Activated CD4-positive, alpha-beta T cell treated with anti-CD3 and anti-CD28 coated beads, Interleukin-2, amount 10 ng/mL, durations not matched to agents 7 days and 5 days (primary cell): Measurements from ENCODE around the gene TNFSF9. TPM values are rescaled to one million over a fixed set of nuclear protein-coding genes. Genes with fewer than 3 reads are reported as not detected.
A peak's percentile ranks its signal among the peaks of the same experiment; 100 is the strongest.

Experiments used
- CTCF ChIA-PET: fragments of 350-600 bp; sonication (Branson Sonifier 250); formaldehyde crosslinking; loops from one replicate; lab custom pipeline; 2021; ENCODE audit warnings: antibody characterized with exemption; lab: Charles Lee
- POLR2A ChIA-PET: fragments of 350-600 bp; sonication (Branson Sonifier 250); formaldehyde crosslinking; loops from one replicate; lab custom pipeline; 2021; ENCODE audit warnings: antibody characterized with exemption; lab: Charles Lee
- DNase-seq: peaks from one replicate; pipeline ENCODE4 v3.0.0-alpha.2; 2020
- H3K27ac Mint-ChIP-seq: one replicate; pipeline ENCODE4 v1.8.0; 2021; ENCODE audit warnings: mild to moderate bottlenecking, moderate library complexity, mixed read lengths
- H3K27me3 Mint-ChIP-seq: one replicate; pipeline ENCODE4 v1.8.0; 2021; ENCODE audit warnings: mixed read lengths
- H3K36me3 Mint-ChIP-seq: one replicate; pipeline ENCODE4 v1.8.0; 2021; ENCODE audit warnings: low read depth, mixed read lengths
- H3K4me1 Mint-ChIP-seq: one replicate; pipeline ENCODE4 v1.8.0; 2021; ENCODE audit warnings: mixed read lengths
- H3K4me3 Mint-ChIP-seq: one replicate; pipeline ENCODE4 v1.8.0; 2021; ENCODE audit warnings: mild to moderate bottlenecking, moderate library complexity, mixed read lengths
- H3K9me3 Mint-ChIP-seq: one replicate; pipeline ENCODE4 v1.8.0; 2021; ENCODE audit warnings: mixed read lengths
- total RNA-seq, 2 experiments: library from RNA; stranded (reverse); gene quantifications; one replicate each; pipeline ENCODE4 v1.2.3, GENCODE V29; 2021

The TNFSF9 gene
- total RNA-seq, 2 experiments from 2014 or later: 1.1 to 1.5 TPM

DNA sequence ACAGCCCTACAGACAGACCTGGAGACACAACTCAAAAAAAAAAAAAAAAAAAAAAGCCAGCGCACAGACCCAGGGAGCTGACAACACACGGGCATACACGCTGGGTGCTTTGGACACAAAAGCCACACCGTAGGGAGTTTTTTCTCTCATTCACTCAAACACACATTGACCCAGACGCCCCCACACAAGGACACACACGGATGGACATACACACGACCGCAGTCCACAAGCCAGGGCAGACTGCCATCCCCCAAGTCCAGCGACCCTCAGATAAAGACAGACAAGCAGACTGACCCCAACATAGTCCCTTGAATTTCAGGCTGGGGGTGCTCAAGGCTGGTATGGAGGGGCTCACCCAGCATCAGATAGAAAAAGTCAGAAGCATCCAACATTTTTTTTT is 16.7 kb upstream of the TNFSF9 start:
- no peak overlapping the region for H3K27ac Mint-ChIP-seq
- no peak for DNase-seq
- no peaks in the 10 kb centered on the region for H3K27me3 Mint-ChIP-seq
- H3K4me1 Mint-ChIP-seq: peaks cover 31% of the 10 kb centered on the region
- POLR2A ChIA-PET: no interaction called here
- H3K9me3 Mint-ChIP-seq: no peaks in the 10 kb centered on the region
- H3K36me3 Mint-ChIP-seq: no peaks in the 10 kb centered on the region
- peak overlapping the region; percentile 11 for H3K4me3 Mint-ChIP-seq
- CTCF ChIA-PET: interaction anchor here (0.6 kb wide), 1 partner anchor 177 kb away, joined by 3 read pairs; no protein-coding TSS in a partner anchor

- CTCF ChIA-PET: interaction anchor here (3.3 kb wide), 1 partner anchor 349 kb away, joined by 21 read pairs; no protein-coding TSS in a partner anchor
- no peaks in the 10 kb centered on the region for H3K36me3 Mint-ChIP-seq
- H3K4me1 Mint-ChIP-seq: peaks cover 34% of the 10 kb centered on the region
- no peak for DNase-seq
- POLR2A ChIA-PET: no interaction called here
- no peaks in the 10 kb centered on the region for H3K27me3 Mint-ChIP-seq
- no peaks in the 10 kb centered on the region for H3K9me3 Mint-ChIP-seq
- no peak overlapping the region for H3K27ac Mint-ChIP-seq
- peak overlapping the region; percentile 39 for H3K4me3 Mint-ChIP-seq
Observed at GRCh38 chr19:6514926-6515544, 15.8 kb upstream of the TNFSF9 start.

- Mint-ChIP-seq H3K4me1 (peaks cover 34% of the 10 kb centered on the region), H3K27me3 (no peaks in the 10 kb centered on the region), H3K9me3 (no peaks in the 10 kb centered on the region), H3K36me3 (no peaks in the 10 kb centered on the region), H3K27ac (peak overlapping the region; percentile 89), H3K4me3 (peak overlapping the region; percentile 89)
- CTCF ChIA-PET: interaction anchor here (0.6 to 3.3 kb wide), 26 partner anchors 9 to 348 kb away, joined by 3 to 21 read pairs (median 4); partner anchors contain the start of genes DENND1C, GPR108, TNFSF14 and TNFSF9
- DNase-seq: peak; percentile 76
- POLR2A ChIA-PET: interaction anchor here (0.6 to 1.1 kb wide), 2 partner anchors 221 to 237 kb away, joined by 3 to 4 read pairs; partner anchors contain the start of gene GPR108
Observed at GRCh38 chr19:6516018-6516658, 14.7 kb upstream of the TNFSF9 start.

GRCh38 chr19:6516659-6517291 is 14.1 kb upstream of the TNFSF9 start:
- peak overlapping the region; percentile 89 for H3K4me3 Mint-ChIP-seq
- DNase-seq: peak; percentile 92
- no peaks in the 10 kb centered on the region for H3K9me3 Mint-ChIP-seq
- peaks cover 32% of the 10 kb centered on the region for H3K4me1 Mint-ChIP-seq
- CTCF ChIA-PET: interaction anchor here (0.6 to 3.3 kb wide), 27 partner anchors 9 to 347 kb away, joined by 3 to 21 read pairs (median 4); partner anchors contain the start of genes DENND1C, GPR108, TNFSF14 and TNFSF9
- no peaks in the 10 kb centered on the region for H3K36me3 Mint-ChIP-seq
- H3K27ac Mint-ChIP-seq: peak overlapping the region; percentile 89
- POLR2A ChIA-PET: interaction anchor here (0.6 to 1.1 kb wide), 2 partner anchors 221 to 237 kb away, joined by 3 to 4 read pairs; partner anchors contain the start of gene GPR108
- H3K27me3 Mint-ChIP-seq: no peaks in the 10 kb centered on the region

GRCh38 chr19:6518145-6518911 is 12.5 kb upstream of the TNFSF9 start:
- H3K27ac Mint-ChIP-seq: peak overlapping the region; percentile 32
- peak; percentile 41 for DNase-seq
- H3K4me3 Mint-ChIP-seq: peak overlapping the region; percentile 46
- H3K4me1 Mint-ChIP-seq: peaks cover 37% of the 10 kb centered on the region
- POLR2A ChIA-PET: no interaction called here
- no peaks in the 10 kb centered on the region for H3K9me3 Mint-ChIP-seq
- CTCF ChIA-PET: interaction anchor here (0.6 to 1.1 kb wide), 4 partner anchors 9 to 166 kb away, joined by 3 read pairs; no protein-coding TSS in a partner anchor
- H3K27me3 Mint-ChIP-seq: no peaks in the 10 kb centered on the region
- H3K36me3 Mint-ChIP-seq: no peaks in the 10 kb centered on the region

- H3K27ac Mint-ChIP-seq: peak overlapping the region; percentile 6
- H3K4me3 Mint-ChIP-seq: no peak overlapping the region
- H3K4me1 Mint-ChIP-seq: peaks cover 37% of the 10 kb centered on the region
- no peaks in the 10 kb centered on the region for H3K9me3 Mint-ChIP-seq
- H3K27me3 Mint-ChIP-seq: no peaks in the 10 kb centered on the region
- ChIA-PET POLR2A (no interaction called here), CTCF (interaction anchor here (0.6 kb wide), 1 partner anchor 253 kb away, joined by 4 read pairs; no protein-coding TSS in a partner anchor)
- no peaks in the 10 kb centered on the region for H3K36me3 Mint-ChIP-seq
- DNase-seq: no peak
Observed at GRCh38 chr19:6519289-6519688, 11.5 kb upstream of the TNFSF9 start.

DNA sequence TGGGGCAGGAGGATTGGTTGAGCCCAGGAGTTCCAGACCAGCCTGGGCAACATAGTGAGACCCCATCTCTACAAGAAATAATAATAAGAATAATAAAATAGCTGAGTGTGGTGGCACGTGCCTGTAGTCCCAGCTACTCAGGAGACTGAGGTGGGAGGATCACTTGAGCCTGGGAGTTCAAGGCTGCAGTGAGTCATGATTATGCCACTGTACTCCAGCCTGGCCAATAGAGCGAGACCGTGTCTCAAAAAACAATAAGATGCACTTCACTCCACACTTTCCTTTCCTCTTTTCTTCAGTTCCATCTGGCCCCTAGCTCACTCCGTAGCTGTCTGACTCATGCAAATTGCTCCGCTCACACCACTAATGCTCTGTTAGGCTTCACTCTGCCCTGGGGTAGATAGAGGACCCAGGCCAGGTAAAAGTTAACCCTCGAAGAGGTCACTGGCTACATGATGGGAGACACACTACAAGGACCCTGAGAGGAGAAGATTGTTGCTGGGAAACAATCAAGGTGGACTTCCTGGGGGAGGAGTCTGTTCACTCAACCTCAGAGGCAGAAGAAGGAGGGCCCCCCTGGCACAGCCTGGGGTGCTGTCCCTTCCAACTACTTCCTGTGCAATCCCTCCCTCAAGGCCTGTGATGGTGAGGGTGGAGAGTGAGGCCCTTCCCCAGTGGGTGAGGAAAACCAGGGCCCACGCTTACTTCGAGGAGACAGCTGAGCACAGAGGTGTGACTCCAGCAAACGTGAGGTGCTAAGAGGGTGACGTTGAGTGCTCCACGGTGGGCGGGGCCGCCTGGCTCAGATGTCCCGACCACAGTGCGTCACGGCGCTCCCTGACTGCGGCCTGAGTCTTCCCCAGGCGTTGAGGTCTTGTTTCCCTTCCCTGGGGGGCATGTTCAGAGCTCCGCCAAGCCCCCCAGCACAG is 8.8 kb upstream of the TNFSF9 start:
- POLR2A ChIA-PET: no interaction called here
- no peak overlapping the region for H3K4me3 Mint-ChIP-seq
- no peak for DNase-seq

GRCh38 chr19:6522712-6523111 is 8.1 kb upstream of the TNFSF9 start:
- H3K4me3 Mint-ChIP-seq: no peak overlapping the region
- ChIA-PET CTCF (interaction anchor here (0.7 kb wide), 1 partner anchor 116 kb away, joined by 3 read pairs; no protein-coding TSS in a partner anchor), POLR2A (no interaction called here)
- H3K27me3 Mint-ChIP-seq: no peaks in the 10 kb centered on the region
- no peak for DNase-seq
- H3K9me3 Mint-ChIP-seq: no peaks in the 10 kb centered on the region
- H3K4me1 Mint-ChIP-seq: peaks cover 19% of the 10 kb centered on the region
- no peaks in the 10 kb centered on the region for H3K36me3 Mint-ChIP-seq
- peak overlapping the region; percentile 36 for H3K27ac Mint-ChIP-seq

More for the DNA sequence above, 8.8 kb upstream of the TNFSF9 start:
- Mint-ChIP-seq H3K27ac (peak overlapping the region; percentile 36), H3K36me3 (no peaks in the 10 kb centered on the region), H3K9me3 (no peaks in the 10 kb centered on the region), H3K27me3 (no peaks in the 10 kb centered on the region), H3K4me1 (peaks cover 25% of the 10 kb centered on the region)
- CTCF ChIA-PET: interaction anchor here (0.6 to 1.3 kb wide), 4 partner anchors 125 to 1844 kb away, joined by 3 read pairs; no protein-coding TSS in a partner anchor

- Mint-ChIP-seq H3K27me3 (peaks cover 2% of the 10 kb centered on the region), H3K4me1 (peaks cover 7% of the 10 kb centered on the region), H3K4me3 (no peak overlapping the region), H3K27ac (no peak overlapping the region), H3K36me3 (no peaks in the 10 kb centered on the region), H3K9me3 (no peaks in the 10 kb centered on the region)
- ChIA-PET POLR2A (no interaction called here), CTCF (interaction anchor here (0.6 kb wide), 2 partner anchors 94 to 230 kb away, joined by 3 read pairs; no protein-coding TSS in a partner anchor)
- no peak for DNase-seq
Observed at GRCh38 chr19:6524311-6524710, 6.5 kb upstream of the TNFSF9 start.

DNA sequence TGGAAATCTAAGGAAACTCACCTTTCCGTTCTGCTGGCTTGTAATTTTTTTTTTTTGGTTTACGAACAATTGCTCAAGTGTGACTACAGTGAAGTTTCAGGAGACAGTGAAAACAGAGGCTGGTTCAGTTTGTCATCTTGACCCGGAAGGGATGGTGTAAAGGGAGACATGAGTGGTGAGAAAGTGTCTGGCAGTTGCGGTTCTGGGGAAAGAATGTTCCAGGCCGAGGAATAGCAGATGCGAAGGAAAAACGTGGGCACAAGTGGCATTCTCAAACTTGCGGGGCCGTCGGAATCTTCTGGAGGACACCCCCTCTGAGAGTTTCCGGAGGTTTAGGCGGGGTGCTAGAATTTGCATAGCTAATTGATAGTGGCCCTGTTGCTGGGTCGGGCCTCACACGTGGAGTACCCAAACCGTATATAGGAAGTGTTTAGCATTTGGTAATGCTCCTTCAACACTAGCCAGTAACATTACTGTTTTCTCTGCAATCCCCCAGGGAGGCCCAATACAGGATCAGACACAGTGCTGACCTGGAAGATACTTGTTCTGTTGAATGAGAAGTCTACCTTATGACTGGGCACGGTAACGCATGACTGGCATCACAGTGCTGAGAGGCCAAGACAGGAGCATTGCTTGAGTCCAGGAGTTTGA is 2.8 kb upstream of the TNFSF9 start:
- Mint-ChIP-seq H3K9me3 (no peaks in the 10 kb centered on the region), H3K4me1 (peaks cover 32% of the 10 kb centered on the region), H3K4me3 (no peak overlapping the region), H3K36me3 (no peaks in the 10 kb centered on the region), H3K27me3 (peaks cover 32% of the 10 kb centered on the region), H3K27ac (no peak overlapping the region)
- POLR2A ChIA-PET: interaction anchor here (0.7 kb wide), 1 partner anchor 251 kb away, joined by 8 read pairs; no protein-coding TSS in a partner anchor
- no peak for DNase-seq
- CTCF ChIA-PET: no interaction called here
